Osteoblast (primary cell): ENCODE measurements around the gene FTO. TPM values are rescaled to one million over a fixed set of nuclear protein-coding genes. Genes with fewer than 3 reads are reported as not detected.

Experiments used
- DNase-seq: peaks from one replicate; pipeline ENCODE4 v3.0.0; 2011; ENCODE audit warnings: low spot score, mixed read lengths; ENCODE audit not compliant: insufficient read length; ENCODE audit errors: missing footprints
- H2AFZ ChIP-seq: 2 replicates; pipeline ENCODE4 v1.6.0; 2011; ENCODE audit warnings: mild to moderate bottlenecking, low read length
- H3K27ac ChIP-seq: 2 replicates; pipeline ENCODE4 v1.5.1; 2011; ENCODE audit warnings: mild to moderate bottlenecking, low read depth, low read length, moderate library complexity
- H3K27me3 ChIP-seq: 2 replicates; pipeline ENCODE4 v1.6.0; 2012; ENCODE audit warnings: mild to moderate bottlenecking, control low read depth, inconsistent platforms, low read length, moderate library complexity; ENCODE audit not compliant: insufficient read depth
- H3K36me3 ChIP-seq: 2 replicates; pipeline ENCODE4 v1.5.1; 2011; ENCODE audit warnings: mild to moderate bottlenecking, low read length, control low read depth, moderate library complexity; ENCODE audit not compliant: insufficient read depth
- H3K4me1 ChIP-seq: 2 replicates; pipeline ENCODE4 v1.5.1; 2011; ENCODE audit warnings: mild to moderate bottlenecking, low read length, control low read depth, moderate library complexity; ENCODE audit not compliant: insufficient read depth
- H3K4me2 ChIP-seq: 2 replicates; pipeline ENCODE4 v1.6.0; 2011; ENCODE audit warnings: mild to moderate bottlenecking, low read length; ENCODE audit not compliant: insufficient read depth
- H3K4me3 ChIP-seq: fragments of 200-600 bp; sonication (generic); 3 replicates; pipeline ENCODE4 v1.5.1; 2012; ENCODE audit warnings: mild to moderate bottlenecking, low read length, inconsistent platforms; ENCODE audit not compliant: insufficient read depth
- H3K79me2 ChIP-seq: 2 replicates; pipeline ENCODE4 v1.6.0; 2012; ENCODE audit warnings: mild to moderate bottlenecking, low read length, control low read depth, inconsistent platforms; ENCODE audit not compliant: insufficient read depth
- H3K9me3 ChIP-seq: 2 replicates; pipeline ENCODE4 v1.5.1; 2011; ENCODE audit warnings: low read depth, low read length, control low read depth
- H4K20me1 ChIP-seq: 2 replicates; pipeline ENCODE4 v1.6.0; 2012; ENCODE audit warnings: mild to moderate bottlenecking, low read length, control low read depth; ENCODE audit not compliant: insufficient read depth
- total RNA-seq: library from RNA; depleted of rRNA; stranded (reverse); fragments of >200 nt; gene quantifications from 2 replicates; pipeline ENCODE4 v1.2.3, GENCODE V29; 2012
- TF ChIP-seq, protein P1 (sequence below): IDR thresholded peaks from 2 replicates; pipeline ENCODE4 v1.5.1; 2011; ENCODE audit warnings: mild to moderate bottlenecking, low read depth, low read length, moderate library complexity; ENCODE audit errors: extremely low read depth

The FTO gene
- total RNA-seq, 1 donor, result 152 TPM

DNA sequence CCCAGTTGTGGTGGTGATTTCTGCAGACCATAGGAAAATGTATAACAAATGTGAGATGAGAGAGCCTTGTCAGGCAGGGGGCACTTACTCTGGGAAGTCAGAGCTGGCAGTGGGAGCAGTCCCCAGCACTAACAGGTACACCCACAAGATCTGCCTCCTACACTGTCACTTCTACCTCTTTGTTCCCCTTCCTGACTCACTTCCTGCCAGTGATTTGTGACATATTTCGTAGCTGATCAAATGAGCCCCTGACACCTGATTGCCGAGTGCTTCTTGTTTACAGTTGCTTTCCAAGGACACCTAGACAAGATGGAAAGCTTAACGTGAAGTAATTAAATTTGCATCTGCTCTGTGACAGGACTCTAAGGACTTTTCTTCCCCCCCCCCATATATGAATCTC is 40.5 kb downstream of the FTO start:
- no peaks in the 10 kb centered on the region for H3K9me3 ChIP-seq
- TF ChIP-seq, protein P1, sequence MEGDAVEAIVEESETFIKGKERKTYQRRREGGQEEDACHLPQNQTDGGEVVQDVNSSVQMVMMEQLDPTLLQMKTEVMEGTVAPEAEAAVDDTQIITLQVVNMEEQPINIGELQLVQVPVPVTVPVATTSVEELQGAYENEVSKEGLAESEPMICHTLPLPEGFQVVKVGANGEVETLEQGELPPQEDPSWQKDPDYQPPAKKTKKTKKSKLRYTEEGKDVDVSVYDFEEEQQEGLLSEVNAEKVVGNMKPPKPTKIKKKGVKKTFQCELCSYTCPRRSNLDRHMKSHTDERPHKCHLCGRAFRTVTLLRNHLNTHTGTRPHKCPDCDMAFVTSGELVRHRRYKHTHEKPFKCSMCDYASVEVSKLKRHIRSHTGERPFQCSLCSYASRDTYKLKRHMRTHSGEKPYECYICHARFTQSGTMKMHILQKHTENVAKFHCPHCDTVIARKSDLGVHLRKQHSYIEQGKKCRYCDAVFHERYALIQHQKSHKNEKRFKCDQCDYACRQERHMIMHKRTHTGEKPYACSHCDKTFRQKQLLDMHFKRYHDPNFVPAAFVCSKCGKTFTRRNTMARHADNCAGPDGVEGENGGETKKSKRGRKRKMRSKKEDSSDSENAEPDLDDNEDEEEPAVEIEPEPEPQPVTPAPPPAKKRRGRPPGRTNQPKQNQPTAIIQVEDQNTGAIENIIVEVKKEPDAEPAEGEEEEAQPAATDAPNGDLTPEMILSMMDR, result no peak
- no peak for DNase-seq
- H3K4me2 ChIP-seq, result peak overlapping the region; percentile 81
- peaks cover 29% of the 10 kb centered on the region for H3K4me1 ChIP-seq
- no peak overlapping the region for H2AFZ ChIP-seq
- H3K27me3 ChIP-seq, result no peaks in the 10 kb centered on the region
- H3K4me3 ChIP-seq, result no peak overlapping the region
- H3K27ac ChIP-seq, result peak overlapping the region; percentile 98
- H3K36me3 ChIP-seq, result no peaks in the 10 kb centered on the region
- H3K79me2 ChIP-seq, result peaks cover 65% of the 10 kb centered on the region
- no peaks in the 10 kb centered on the region for H4K20me1 ChIP-seq

DNA sequence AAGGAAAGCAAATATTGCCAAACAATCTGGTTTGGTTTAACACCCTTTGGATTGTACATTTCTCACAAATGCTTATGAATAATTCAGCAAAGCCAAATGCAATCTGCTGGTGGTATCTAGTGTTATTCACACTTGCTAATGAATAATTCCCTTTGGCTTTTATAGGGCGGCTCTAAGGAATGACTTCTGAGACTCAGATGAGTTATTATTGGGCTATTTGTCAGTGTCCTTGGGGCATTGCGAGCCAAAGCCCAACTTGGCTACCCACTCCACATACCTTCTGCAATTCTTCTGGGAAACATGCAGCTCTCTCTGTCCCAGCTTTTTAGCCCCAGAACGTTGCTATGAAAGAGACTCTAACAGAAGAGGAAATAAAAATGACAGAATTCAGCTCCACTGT is 41.1 kb downstream of the FTO start:
- no peaks in the 10 kb centered on the region for H3K9me3 ChIP-seq
- no peaks in the 10 kb centered on the region for H3K36me3 ChIP-seq
- DNase-seq, result peak; percentile 71
- H3K4me2 ChIP-seq, result peak overlapping the region; percentile 81
- peaks cover 65% of the 10 kb centered on the region for H3K79me2 ChIP-seq
- no peak overlapping the region for H2AFZ ChIP-seq
- TF ChIP-seq, protein P1, result no peak
- H3K27ac ChIP-seq, result peak overlapping the region; percentile 98
- no peaks in the 10 kb centered on the region for H3K27me3 ChIP-seq
- H3K4me3 ChIP-seq, result peak overlapping the region; percentile 36
- peaks cover 29% of the 10 kb centered on the region for H3K4me1 ChIP-seq
- H4K20me1 ChIP-seq, result no peaks in the 10 kb centered on the region

DNA sequence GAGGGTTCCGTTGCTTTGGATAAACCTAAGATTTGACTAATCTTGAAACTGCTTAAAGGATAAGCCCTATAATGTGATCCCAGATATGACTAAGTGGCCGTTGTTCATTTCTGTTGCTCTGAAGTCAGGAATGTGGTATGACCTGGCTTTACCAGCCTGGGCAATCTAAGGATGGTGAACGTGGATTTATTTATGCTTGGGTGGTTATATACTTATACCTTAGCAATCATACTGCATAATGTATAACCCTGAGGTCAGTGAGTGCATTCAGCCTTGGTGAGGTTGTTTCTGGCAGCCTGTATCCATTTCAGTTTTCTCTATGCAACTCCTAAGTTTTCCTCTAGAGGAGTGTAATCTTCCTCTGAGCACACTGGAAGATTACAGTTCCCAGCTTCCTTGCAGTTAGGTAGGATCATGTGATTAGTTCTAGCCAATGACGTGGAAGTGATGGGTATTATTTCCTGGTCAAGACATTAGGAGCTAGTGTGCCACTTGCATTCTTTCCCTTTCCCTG is 41.9 kb downstream of the FTO start:
- peak overlapping the region; percentile 81 for H3K4me2 ChIP-seq
- H3K79me2 ChIP-seq, result peaks cover 63% of the 10 kb centered on the region
- no peak overlapping the region for H2AFZ ChIP-seq
- peak overlapping the region; percentile 36 for H3K4me3 ChIP-seq
- peak; percentile 66 for DNase-seq
- H3K27ac ChIP-seq, result peak overlapping the region; percentile 98
- H3K4me1 ChIP-seq, result peaks cover 29% of the 10 kb centered on the region
- no peaks in the 10 kb centered on the region for H3K27me3 ChIP-seq
- TF ChIP-seq, protein P1, result peak; percentile 48
- H4K20me1 ChIP-seq, result no peaks in the 10 kb centered on the region
- H3K9me3 ChIP-seq, result no peaks in the 10 kb centered on the region
- no peaks in the 10 kb centered on the region for H3K36me3 ChIP-seq

DNA sequence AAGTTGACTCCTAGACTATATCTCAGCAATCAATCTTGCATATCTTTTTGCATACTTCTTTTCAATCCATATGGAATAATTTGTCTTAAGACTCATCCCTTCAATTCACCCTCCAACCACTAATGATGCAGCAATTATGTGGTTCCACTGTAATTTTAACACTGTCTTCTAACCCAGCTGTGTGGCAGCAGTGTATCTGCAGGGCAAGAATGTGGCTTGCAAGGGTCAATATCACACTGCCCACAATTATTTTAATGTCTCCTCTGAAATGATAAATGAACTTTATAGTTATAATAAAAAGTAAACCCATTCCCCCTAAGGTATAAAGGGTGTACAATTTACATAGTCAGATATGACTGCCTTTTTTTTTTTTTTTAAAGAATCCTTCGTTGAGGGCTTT is 48.6 kb downstream of the FTO start:
- Histone ChIP-seq H3K36me3 (no peaks in the 10 kb centered on the region), H3K27me3 (no peaks in the 10 kb centered on the region), H2AFZ (no peak overlapping the region)

More for the DNA sequence above, 48.6 kb downstream of the FTO start:
- Histone ChIP-seq H3K9me3 (no peaks in the 10 kb centered on the region), H3K79me2 (peaks cover 61% of the 10 kb centered on the region), H3K27ac (no peak overlapping the region), H3K4me3 (no peak overlapping the region), H4K20me1 (peaks cover 21% of the 10 kb centered on the region), H3K4me2 (no peak overlapping the region), H3K4me1 (peaks cover 9% of the 10 kb centered on the region)
- TF ChIP-seq, protein P1, result no peak
- DNase-seq, result no peak
